SK-N-SH (cell line): ENCODE results near the gene PI4K2A. TPM values are rescaled to one million over a fixed set of nuclear protein-coding genes. Genes with fewer than 3 reads are reported as not detected.
A peak's percentile ranks its signal among the peaks of the same experiment; 100 is the strongest.

Experiments
- CTCF ChIA-PET: fragments of 300-600, 350-600 bp; formaldehyde crosslinking; extraction: SDS; loops from one replicate; lab custom pipeline; 2021; lab: Yijun Ruan, JAX
- POLR2A ChIA-PET: fragments of 350-600 bp; sonication (Branson Sonifier 250); formaldehyde crosslinking; extraction: SDS; loops from one replicate; lab custom pipeline; 2020; ENCODE audit warnings: antibody characterized with exemption, inconsistent platforms; lab: Yijun Ruan, JAX
- DNase-seq: peaks from one replicate; pipeline ENCODE4 v3.0.0; 2012
- H2AFZ ChIP-seq: fragments of 200-600 bp; sonication (generic); 2 replicates; pipeline ENCODE4 v1.8.1; 2016; ENCODE audit warnings: antibody characterized with exemption, mild to moderate bottlenecking, low read depth
- H3F3A ChIP-seq: fragments of 200-600 bp; sonication (generic); replicated peaks from 2 replicates; pipeline ENCODE3; 2016; ENCODE audit warnings: antibody characterized with exemption, mild to moderate bottlenecking; ENCODE audit not compliant: insufficient read depth
- H3K27ac ChIP-seq, 2 experiments: fragments of 200-500 bp in 1 of 2; fragments of 200-600 bp in 1 of 2; sonication (Bioruptor generic) in 1 of 2; sonication (generic), shearing (Covaris generic) in 1 of 2; 2 replicates each; pipeline versions ENCODE4 v1.5.1 to v1.6.1; 2014 to 2016; ENCODE audit warnings: low read depth in 2 of 2, inconsistent platforms in 1 of 2, low read length in 1 of 2, mild to moderate bottlenecking in 1 of 2, mixed read lengths in 1 of 2
- H3K27me3 ChIP-seq: fragments of 200-600 bp; sonication (generic), shearing (Covaris generic); 2 replicates; pipeline ENCODE4 v1.6.1; 2016; ENCODE audit warnings: mixed run types; ENCODE audit not compliant: insufficient read depth
- H3K36me3 ChIP-seq, 2 experiments: fragments of 200-500 bp in 1 of 2; fragments of 200-600 bp in 1 of 2; sonication (Bioruptor generic) in 1 of 2; sonication (generic) in 1 of 2; replicated peaks in 1 of 2; 2 replicates each; pipeline versions ENCODE3 to v1.5.1; 2014 to 2016; ENCODE audit warnings: low read length in 1 of 2, mild to moderate bottlenecking in 1 of 2; ENCODE audit not compliant: insufficient read depth in 2 of 2, control insufficient read depth in 1 of 2
- H3K4me1 ChIP-seq, 2 experiments: fragments of 200-500 bp in 1 of 2; fragments of 200-600 bp in 1 of 2; sonication (Bioruptor generic) in 1 of 2; sonication (generic), shearing (Covaris generic) in 1 of 2; 2 replicates each; pipeline versions ENCODE4 v1.5.1 to v1.6.1; 2014 to 2016; ENCODE audit warnings: low read depth in 1 of 2, low read length in 1 of 2, mixed run types in 1 of 2; ENCODE audit not compliant: insufficient read depth in 2 of 2, control insufficient read depth in 1 of 2
- H3K4me2 ChIP-seq: fragments of 200-600 bp; sonication (generic), shearing (Covaris generic); 2 replicates; pipeline ENCODE4 v1.6.1; 2017; ENCODE audit warnings: mixed run types
- H3K4me3 ChIP-seq, 2 experiments: fragments of 200-500 bp in 1 of 2; fragments of 200-600 bp in 1 of 2; sonication (Bioruptor generic) in 1 of 2; sonication (generic), shearing (Covaris generic) in 1 of 2; 2 replicates each; pipeline versions ENCODE4 v1.5.1 to v1.8.1; 2014 to 2016; ENCODE audit warnings: low read depth in 2 of 2, inconsistent platforms in 1 of 2, low read length in 1 of 2, mild to moderate bottlenecking in 1 of 2, mixed read lengths in 1 of 2, moderate library complexity in 1 of 2
- H3K79me2 ChIP-seq: fragments of 200-600 bp; sonication (generic); 2 replicates; pipeline ENCODE4 v1.8.1; 2017; ENCODE audit warnings: mild to moderate bottlenecking; ENCODE audit not compliant: insufficient read depth
- H3K9ac ChIP-seq: fragments of 200-600 bp; sonication (generic); 2 replicates; pipeline ENCODE4 v1.6.1; 2017; ENCODE audit warnings: mixed run types
- H3K9me2 ChIP-seq: fragments of 200-600 bp; sonication (generic); 2 replicates; pipeline ENCODE4 v1.6.1; 2017; ENCODE audit warnings: mixed run types
- H3K9me3 ChIP-seq: fragments of 200-600 bp; sonication (generic); 2 replicates; pipeline ENCODE4 v1.6.1; 2017; ENCODE audit warnings: mixed run types, mild to moderate bottlenecking, moderate library complexity
- H4K20me1 ChIP-seq: fragments of 200-600 bp; sonication (generic); 2 replicates; pipeline ENCODE4 v1.6.1; 2017; ENCODE audit warnings: mild to moderate bottlenecking, mixed run types; ENCODE audit not compliant: insufficient read depth
- GABPA ChIP-seq: IDR thresholded peaks from 2 replicates; pipeline ENCODE4 v1.4.0; 2012; ENCODE audit warnings: low read depth, mild to moderate bottlenecking
- NFIC ChIP-seq: IDR thresholded peaks from 2 replicates; pipeline ENCODE4 v1.4.0; 2012; ENCODE audit warnings: borderline replicate concordance
- NRF1 ChIP-seq: IDR thresholded peaks from 2 replicates; pipeline ENCODE4 v1.6.1; 2012; ENCODE audit warnings: low read depth, mild to moderate bottlenecking, low read length
- SMC3 ChIP-seq: IDR thresholded peaks from 2 replicates; pipeline ENCODE4 v1.6.1; 2012; ENCODE audit warnings: low read depth, low read length, improper control_type of control experiment
- USF2 ChIP-seq: fragments of 150-350 bp; IDR thresholded peaks from 2 replicates; pipeline ENCODE4 v1.6.1; 2017; ENCODE audit warnings: antibody characterized with exemption, low read length, low read depth, borderline replicate concordance
- WGBS: methylation state at CpG from one replicate; pipeline ENCODE4 v1.1.6; 2017; ENCODE audit warnings: low lambda C conversion rate; 5-methylcytosine and 5-hydroxymethylcytosine counted together
- polyA plus RNA-seq, 3 experiments: library from polyadenylated mRNA; depleted of rRNA; stranded (reverse); fragments of >200 nt; gene quantifications; 2 replicates each; pipeline ENCODE4 v1.2.3, GENCODE V29; 2012
- TF ChIP-seq, protein P1 (sequence below): IDR thresholded peaks from 2 replicates; pipeline ENCODE4 v1.6.1; 2012; ENCODE audit warnings: mild to moderate bottlenecking, low read depth, low read length, moderate library complexity

Gene PI4K2A
- polyA plus RNA-seq, 1 of the 3 experiments (the other 2 are of a cell fraction): 23.8 TPM

DNA sequence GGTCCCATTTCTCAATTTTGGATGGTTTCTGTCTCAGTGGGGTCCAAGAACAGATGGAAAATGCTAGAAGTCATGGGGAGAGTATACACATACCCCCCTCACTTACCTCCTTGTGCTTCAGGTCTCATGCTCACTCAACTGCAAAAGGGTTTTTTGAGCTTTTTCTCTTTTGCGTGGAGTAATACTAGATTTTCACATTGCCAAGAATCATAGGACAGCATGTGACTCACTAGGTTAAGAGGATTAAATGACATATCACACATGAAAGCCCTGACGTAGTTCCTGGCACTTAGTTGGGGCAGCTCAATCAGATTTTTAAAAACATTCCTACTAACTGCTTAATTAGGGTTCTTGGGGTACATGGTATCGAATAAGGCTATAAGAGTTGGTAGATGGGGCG lies 4.5 kb downstream of the PI4K2A start:
- no peaks in the 10 kb centered on the region for H3K9me2 ChIP-seq
- peaks cover 6% of the 10 kb centered on the region; the same call in 1 of the 2 replicates for H4K20me1 ChIP-seq
- no peaks in the 10 kb centered on the region for H3K9me3 ChIP-seq
- H2AFZ ChIP-seq: no peak overlapping the region
- H3K9ac ChIP-seq: no peak overlapping the region
- POLR2A ChIA-PET: no interaction called here
- peaks cover 76% of the 10 kb centered on the region for H3K79me2 ChIP-seq
- H3F3A ChIP-seq: peaks cover 36% of the 10 kb centered on the region
- WGBS: 97% methylated on average over 4 of the region's 4 CpGs
- TF ChIP-seq NFIC (no peak), NRF1 (no peak), USF2 (no peak), GABPA (no peak)
- TF ChIP-seq, protein P1, sequence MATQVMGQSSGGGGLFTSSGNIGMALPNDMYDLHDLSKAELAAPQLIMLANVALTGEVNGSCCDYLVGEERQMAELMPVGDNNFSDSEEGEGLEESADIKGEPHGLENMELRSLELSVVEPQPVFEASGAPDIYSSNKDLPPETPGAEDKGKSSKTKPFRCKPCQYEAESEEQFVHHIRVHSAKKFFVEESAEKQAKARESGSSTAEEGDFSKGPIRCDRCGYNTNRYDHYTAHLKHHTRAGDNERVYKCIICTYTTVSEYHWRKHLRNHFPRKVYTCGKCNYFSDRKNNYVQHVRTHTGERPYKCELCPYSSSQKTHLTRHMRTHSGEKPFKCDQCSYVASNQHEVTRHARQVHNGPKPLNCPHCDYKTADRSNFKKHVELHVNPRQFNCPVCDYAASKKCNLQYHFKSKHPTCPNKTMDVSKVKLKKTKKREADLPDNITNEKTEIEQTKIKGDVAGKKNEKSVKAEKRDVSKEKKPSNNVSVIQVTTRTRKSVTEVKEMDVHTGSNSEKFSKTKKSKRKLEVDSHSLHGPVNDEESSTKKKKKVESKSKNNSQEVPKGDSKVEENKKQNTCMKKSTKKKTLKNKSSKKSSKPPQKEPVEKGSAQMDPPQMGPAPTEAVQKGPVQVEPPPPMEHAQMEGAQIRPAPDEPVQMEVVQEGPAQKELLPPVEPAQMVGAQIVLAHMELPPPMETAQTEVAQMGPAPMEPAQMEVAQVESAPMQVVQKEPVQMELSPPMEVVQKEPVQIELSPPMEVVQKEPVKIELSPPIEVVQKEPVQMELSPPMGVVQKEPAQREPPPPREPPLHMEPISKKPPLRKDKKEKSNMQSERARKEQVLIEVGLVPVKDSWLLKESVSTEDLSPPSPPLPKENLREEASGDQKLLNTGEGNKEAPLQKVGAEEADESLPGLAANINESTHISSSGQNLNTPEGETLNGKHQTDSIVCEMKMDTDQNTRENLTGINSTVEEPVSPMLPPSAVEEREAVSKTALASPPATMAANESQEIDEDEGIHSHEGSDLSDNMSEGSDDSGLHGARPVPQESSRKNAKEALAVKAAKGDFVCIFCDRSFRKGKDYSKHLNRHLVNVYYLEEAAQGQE: no peak
- TF ChIP-seq, all 33 proteins: peak for 0
- Histone ChIP-seq H3K4me3 (no peak overlapping the region), H3K27ac (no peak overlapping the region), H3K36me3 (peaks cover 14 to 25% of the 10 kb centered on the region in 2 experiments), H3K27me3 (no peaks in the 10 kb centered on the region), H3K4me2 (no peak overlapping the region), H3K4me1 (peaks cover 6 to 15% of the 10 kb centered on the region in 2 experiments; a peak in 3 of 4 replicates)
- CTCF ChIA-PET: interaction anchor here (1.3 to 1.6 kb wide), 2 partner anchors 32 to 56 kb away, joined by 3 read pairs; no protein-coding TSS in a partner anchor
- no peak for DNase-seq

DNA sequence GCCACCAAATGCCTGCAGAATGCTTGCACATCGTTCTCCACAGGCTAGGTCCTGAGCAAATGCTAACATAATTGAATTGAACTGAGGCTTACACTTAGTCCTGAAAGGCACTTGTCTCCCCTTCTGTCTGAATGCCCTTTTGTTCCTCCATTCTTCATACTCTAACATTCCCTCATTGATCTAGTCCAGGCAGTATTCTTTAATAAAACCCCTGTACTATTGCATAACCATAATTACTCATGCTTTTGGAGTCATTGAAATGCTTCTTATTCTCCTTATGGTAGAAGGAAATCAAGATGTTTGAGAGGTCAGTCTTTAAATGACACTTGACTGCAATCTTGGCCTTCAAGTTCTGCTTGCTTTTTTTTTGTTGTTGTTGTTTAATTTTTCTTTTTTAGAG lies 7.1 kb downstream of the PI4K2A start:
- H3K4me2 ChIP-seq: peak overlapping the region; percentile 66; the same call in 1 of the 2 replicates
- no peaks in the 10 kb centered on the region for H3K9me2 ChIP-seq
- POLR2A ChIA-PET: no interaction called here

More for the DNA sequence above, 7.1 kb downstream of the PI4K2A start:
- H3K9me3 ChIP-seq: no peaks in the 10 kb centered on the region
- no peaks in the 10 kb centered on the region for H3K27me3 ChIP-seq
- no peak overlapping the region for H2AFZ ChIP-seq
- H3K36me3 ChIP-seq: peaks cover 28 to 41% of the 10 kb centered on the region in 2 experiments
- H3K4me1 ChIP-seq: peaks cover 4 to 22% of the 10 kb centered on the region in 2 experiments; a peak in 3 of 4 replicates
- CTCF ChIA-PET: interaction anchor here (0.9 to 1.4 kb wide), 3 partner anchors 10 to 84 kb away, joined by 3 to 5 read pairs (median 3); no protein-coding TSS in a partner anchor
- no peak for TF ChIP-seq SMC3
- TF ChIP-seq, all 33 proteins: peak for 0
- no peak for DNase-seq
- peaks cover 38% of the 10 kb centered on the region for H3F3A ChIP-seq
- H3K79me2 ChIP-seq: peaks cover 77% of the 10 kb centered on the region
- WGBS: 53% methylated on average over 1 of the region's 1 CpG
- no peak overlapping the region for H3K9ac ChIP-seq
- H3K4me3 ChIP-seq: no peak overlapping the region
- H3K27ac ChIP-seq: peak overlapping the region in 1 of 2 experiments; percentile 95; a peak in 2 of 4 replicates
- H4K20me1 ChIP-seq: peaks cover 6% of the 10 kb centered on the region; the same call in 1 of the 2 replicates
